HepG2 (cell line): Measurements from ENCODE around the gene MYL11. TPM values are rescaled to one million over a fixed set of nuclear protein-coding genes. Genes with fewer than 3 reads are reported as not detected.

ENCODE experiments used
- HDAC1 ChIP-seq: sonication (generic); formaldehyde crosslinking; IDR thresholded peaks from 2 replicates; pipeline ENCODE4 v1.5.1; 2020; ENCODE audit warnings: mild to moderate bottlenecking, missing genetic modification reagents
- KDM5B ChIP-seq: sonication (generic); formaldehyde crosslinking; IDR thresholded peaks from 2 replicates; pipeline ENCODE4 v1.4.0; 2020; ENCODE audit warnings: missing genetic modification reagents, mild to moderate bottlenecking, borderline replicate concordance
- KLF15 ChIP-seq: sonication (generic); formaldehyde crosslinking; IDR thresholded peaks from 2 replicates; pipeline ENCODE4 v1.8.1; 2023; ENCODE audit warnings: borderline replicate concordance, mild to moderate bottlenecking, inconsistent platforms, missing genetic modification reagents, mixed read lengths
- NKX3-1 ChIP-seq: sonication (generic); formaldehyde crosslinking; IDR thresholded peaks from 2 replicates; pipeline ENCODE4 v1.5.0; 2020; ENCODE audit warnings: missing genetic modification reagents
- PCBP1 ChIP-seq: fragments of 200-400 bp; formaldehyde crosslinking; IDR thresholded peaks from 2 replicates; pipeline ENCODE4 v1.6.1; 2017; ENCODE audit warnings: mild to moderate bottlenecking, low read depth, low read length, borderline replicate concordance
- PLRG1 ChIP-seq: fragments of 450-650 bp; conservative IDR thresholded peaks from 2 replicates; pipeline ENCODE4 v1.6.1; 2016
- SAFB2 ChIP-seq: sonication (generic); formaldehyde crosslinking; IDR thresholded peaks from 2 replicates; pipeline ENCODE4 v1.5.1; 2020; ENCODE audit warnings: missing genetic modification reagents, low read depth, mild to moderate bottlenecking, borderline replicate concordance
- SOX5 ChIP-seq: IDR thresholded peaks from 2 replicates; pipeline ENCODE4 v1.6.1; 2016; ENCODE audit warnings: borderline replicate concordance
- TBL1XR1 ChIP-seq: fragments of 150-350 bp; IDR thresholded peaks from 2 replicates; pipeline ENCODE4 v1.6.1; 2014; ENCODE audit warnings: borderline replicate concordance, low read length; ENCODE audit not compliant: partially characterized antibody
- ZBTB42 ChIP-seq: sonication (generic); formaldehyde crosslinking; IDR thresholded peaks from 2 replicates; pipeline ENCODE4 v1.5.0; 2020; ENCODE audit warnings: mild to moderate bottlenecking, missing genetic modification reagents
- ZIK1 ChIP-seq: sonication (generic); formaldehyde crosslinking; IDR thresholded peaks from 2 replicates; pipeline ENCODE4 v1.5.0; 2020; ENCODE audit warnings: mild to moderate bottlenecking, low read depth, missing genetic modification reagents, borderline replicate concordance
- ZNF3 ChIP-seq: IDR thresholded peaks from 2 replicates; pipeline ENCODE4 v1.7.0; 2017; ENCODE audit warnings: inconsistent platforms
- ZNF430 ChIP-seq: sonication (generic); formaldehyde crosslinking; IDR thresholded peaks from 2 replicates; pipeline ENCODE4 v1.9.0; 2021; ENCODE audit warnings: mild to moderate bottlenecking, missing genetic modification reagents
- polyA plus RNA-seq, 8 experiments: library from polyadenylated mRNA; depleted of rRNA in 3 of 8; stranded (reverse) in 7 of 8; unstranded in 1 of 8; fragments of >200 nt; fragmentation: Illumina TruSeq in 4 of 8; extraction: Trizol in 4 of 8; gene quantifications; 2 replicates each; pipeline versions ENCODE4 v1.2.1 to v1.2.3, GENCODE V29; 2011 to 2016; ENCODE audit warnings: low read depth in 4 of 8, missing spikeins in 1 of 8, mixed read lengths in 1 of 8; ENCODE audit not compliant: insufficient read depth in 1 of 8
- total RNA-seq, 5 experiments: library from RNA; depleted of rRNA; stranded (reverse); fragments of >200 nt; fragmentation: Illumina TruSeq; extraction: Trizol; gene quantifications; 2 replicates each; pipeline ENCODE4 v1.2.3, GENCODE V29; 2016; ENCODE audit warnings: low read depth in 1 of 5
- TF ChIP-seq, protein P1 (sequence below): fragments of 450-650 bp; IDR thresholded peaks from 2 replicates; pipeline ENCODE4 v1.6.1; 2017
- TF ChIP-seq, protein P2 (sequence below): sonication (generic); formaldehyde crosslinking; IDR thresholded peaks from 2 replicates; pipeline ENCODE4 v1.4.0; 2020; ENCODE audit warnings: mild to moderate bottlenecking, missing genetic modification reagents
- TF ChIP-seq, protein P3 (sequence below): sonication (generic); formaldehyde crosslinking; IDR thresholded peaks from 2 replicates; pipeline ENCODE4 v1.8.0; 2022; ENCODE audit warnings: missing genetic modification reagents, mild to moderate bottlenecking, borderline replicate concordance
- TF ChIP-seq, protein P4 (sequence below): sonication (generic); formaldehyde crosslinking; IDR thresholded peaks from 2 replicates; pipeline ENCODE4 v1.4.0; 2020; ENCODE audit warnings: missing genetic modification reagents
- TF ChIP-seq, protein P5 (sequence below): sonication (generic); formaldehyde crosslinking; IDR thresholded peaks from 2 replicates; pipeline ENCODE4 v1.4.0; 2020; ENCODE audit warnings: mild to moderate bottlenecking, missing genetic modification reagents
- TF ChIP-seq, protein P6 (sequence below): sonication (generic); formaldehyde crosslinking; IDR thresholded peaks from 2 replicates; pipeline ENCODE4 v1.5.1; 2020; ENCODE audit warnings: mild to moderate bottlenecking, missing genetic modification reagents, moderate library complexity
- TF ChIP-seq, protein P7 (sequence below): sonication (generic); formaldehyde crosslinking; IDR thresholded peaks from 2 replicates; pipeline ENCODE4 v1.8.0; 2022; ENCODE audit warnings: mild to moderate bottlenecking, missing genetic modification reagents; ENCODE audit not compliant: insufficient replicate concordance

The MYL11 gene
- total and polyA plus RNA-seq, 2 of the 13 experiments (the other 11 are each of a cell fraction or from before 2014, with no cell fraction given), result not detected

DNA sequence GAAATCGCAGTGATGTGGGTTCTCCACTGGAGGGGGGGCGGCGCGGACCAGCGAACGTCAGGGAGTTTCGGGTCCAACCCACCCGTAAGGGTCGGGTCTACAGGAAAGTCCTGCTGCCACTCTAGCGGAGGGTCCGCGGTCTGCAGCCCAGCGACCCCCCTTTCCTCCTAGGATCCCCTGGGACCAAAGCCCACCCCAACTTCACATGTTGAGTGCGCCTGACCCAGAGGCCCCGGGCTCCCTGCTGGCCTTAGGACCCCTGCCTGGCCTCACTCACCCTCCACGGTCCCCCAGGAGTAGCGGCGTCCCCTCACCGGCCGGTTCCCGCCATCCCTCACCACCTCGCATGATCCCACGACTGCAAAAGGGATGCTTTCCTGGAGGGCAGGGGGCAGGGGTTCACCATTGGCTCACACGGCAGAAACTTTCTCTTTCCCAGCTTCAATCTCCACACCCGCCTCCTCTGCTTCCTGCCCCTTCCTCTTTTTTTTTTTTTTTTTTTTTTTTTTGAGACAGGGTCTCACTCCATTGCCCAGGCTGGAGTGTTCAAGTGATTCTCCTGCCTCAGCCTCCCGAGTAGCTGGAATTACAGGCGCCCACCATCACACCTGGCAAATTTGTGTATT lies 4.7 kb downstream of the MYL11 start (continued):
- TF ChIP-seq PLRG1, result no peak
- TF ChIP-seq, protein P1, sequence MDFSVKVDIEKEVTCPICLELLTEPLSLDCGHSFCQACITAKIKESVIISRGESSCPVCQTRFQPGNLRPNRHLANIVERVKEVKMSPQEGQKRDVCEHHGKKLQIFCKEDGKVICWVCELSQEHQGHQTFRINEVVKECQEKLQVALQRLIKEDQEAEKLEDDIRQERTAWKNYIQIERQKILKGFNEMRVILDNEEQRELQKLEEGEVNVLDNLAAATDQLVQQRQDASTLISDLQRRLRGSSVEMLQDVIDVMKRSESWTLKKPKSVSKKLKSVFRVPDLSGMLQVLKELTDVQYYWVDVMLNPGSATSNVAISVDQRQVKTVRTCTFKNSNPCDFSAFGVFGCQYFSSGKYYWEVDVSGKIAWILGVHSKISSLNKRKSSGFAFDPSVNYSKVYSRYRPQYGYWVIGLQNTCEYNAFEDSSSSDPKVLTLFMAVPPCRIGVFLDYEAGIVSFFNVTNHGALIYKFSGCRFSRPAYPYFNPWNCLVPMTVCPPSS, result no peak
- TF ChIP-seq, protein P2, sequence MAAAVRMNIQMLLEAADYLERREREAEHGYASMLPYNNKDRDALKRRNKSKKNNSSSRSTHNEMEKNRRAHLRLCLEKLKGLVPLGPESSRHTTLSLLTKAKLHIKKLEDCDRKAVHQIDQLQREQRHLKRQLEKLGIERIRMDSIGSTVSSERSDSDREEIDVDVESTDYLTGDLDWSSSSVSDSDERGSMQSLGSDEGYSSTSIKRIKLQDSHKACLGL (CRISPR knock-in tag), result no peak
- no peak for TF ChIP-seq ZIK1
- 0 out of 2 replicates have a peak, but pooled peaks have one; percentile 3 for TF ChIP-seq PCBP1
- TF ChIP-seq NKX3-1 (CRISPR knock-in tag), result no peak
- 0 out of 2 replicates have a peak, but pooled peaks have one; percentile 35 for TF ChIP-seq SAFB2 (CRISPR knock-in tag)
- no peak for TF ChIP-seq SOX5 (CRISPR knock-in tag)
- TF ChIP-seq, protein P3, sequence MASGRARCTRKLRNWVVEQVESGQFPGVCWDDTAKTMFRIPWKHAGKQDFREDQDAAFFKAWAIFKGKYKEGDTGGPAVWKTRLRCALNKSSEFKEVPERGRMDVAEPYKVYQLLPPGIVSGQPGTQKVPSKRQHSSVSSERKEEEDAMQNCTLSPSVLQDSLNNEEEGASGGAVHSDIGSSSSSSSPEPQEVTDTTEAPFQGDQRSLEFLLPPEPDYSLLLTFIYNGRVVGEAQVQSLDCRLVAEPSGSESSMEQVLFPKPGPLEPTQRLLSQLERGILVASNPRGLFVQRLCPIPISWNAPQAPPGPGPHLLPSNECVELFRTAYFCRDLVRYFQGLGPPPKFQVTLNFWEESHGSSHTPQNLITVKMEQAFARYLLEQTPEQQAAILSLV (CRISPR knock-in tag), result no peak
- TF ChIP-seq, protein P4, sequence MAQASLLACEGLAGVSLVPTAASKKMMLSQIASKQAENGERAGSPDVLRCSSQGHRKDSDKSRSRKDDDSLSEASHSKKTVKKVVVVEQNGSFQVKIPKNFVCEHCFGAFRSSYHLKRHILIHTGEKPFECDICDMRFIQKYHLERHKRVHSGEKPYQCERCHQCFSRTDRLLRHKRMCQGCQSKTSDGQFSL (CRISPR knock-in tag), result peak; percentile 58; the same call in 1 of the 2 replicates
- TF ChIP-seq, protein P5, sequence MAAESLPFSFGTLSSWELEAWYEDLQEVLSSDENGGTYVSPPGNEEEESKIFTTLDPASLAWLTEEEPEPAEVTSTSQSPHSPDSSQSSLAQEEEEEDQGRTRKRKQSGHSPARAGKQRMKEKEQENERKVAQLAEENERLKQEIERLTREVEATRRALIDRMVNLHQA (CRISPR knock-in tag), result no peak
- no peak; the same call in 1 of the 2 replicates for TF ChIP-seq HDAC1
- no peak for TF ChIP-seq TBL1XR1
- TF ChIP-seq, protein P6, sequence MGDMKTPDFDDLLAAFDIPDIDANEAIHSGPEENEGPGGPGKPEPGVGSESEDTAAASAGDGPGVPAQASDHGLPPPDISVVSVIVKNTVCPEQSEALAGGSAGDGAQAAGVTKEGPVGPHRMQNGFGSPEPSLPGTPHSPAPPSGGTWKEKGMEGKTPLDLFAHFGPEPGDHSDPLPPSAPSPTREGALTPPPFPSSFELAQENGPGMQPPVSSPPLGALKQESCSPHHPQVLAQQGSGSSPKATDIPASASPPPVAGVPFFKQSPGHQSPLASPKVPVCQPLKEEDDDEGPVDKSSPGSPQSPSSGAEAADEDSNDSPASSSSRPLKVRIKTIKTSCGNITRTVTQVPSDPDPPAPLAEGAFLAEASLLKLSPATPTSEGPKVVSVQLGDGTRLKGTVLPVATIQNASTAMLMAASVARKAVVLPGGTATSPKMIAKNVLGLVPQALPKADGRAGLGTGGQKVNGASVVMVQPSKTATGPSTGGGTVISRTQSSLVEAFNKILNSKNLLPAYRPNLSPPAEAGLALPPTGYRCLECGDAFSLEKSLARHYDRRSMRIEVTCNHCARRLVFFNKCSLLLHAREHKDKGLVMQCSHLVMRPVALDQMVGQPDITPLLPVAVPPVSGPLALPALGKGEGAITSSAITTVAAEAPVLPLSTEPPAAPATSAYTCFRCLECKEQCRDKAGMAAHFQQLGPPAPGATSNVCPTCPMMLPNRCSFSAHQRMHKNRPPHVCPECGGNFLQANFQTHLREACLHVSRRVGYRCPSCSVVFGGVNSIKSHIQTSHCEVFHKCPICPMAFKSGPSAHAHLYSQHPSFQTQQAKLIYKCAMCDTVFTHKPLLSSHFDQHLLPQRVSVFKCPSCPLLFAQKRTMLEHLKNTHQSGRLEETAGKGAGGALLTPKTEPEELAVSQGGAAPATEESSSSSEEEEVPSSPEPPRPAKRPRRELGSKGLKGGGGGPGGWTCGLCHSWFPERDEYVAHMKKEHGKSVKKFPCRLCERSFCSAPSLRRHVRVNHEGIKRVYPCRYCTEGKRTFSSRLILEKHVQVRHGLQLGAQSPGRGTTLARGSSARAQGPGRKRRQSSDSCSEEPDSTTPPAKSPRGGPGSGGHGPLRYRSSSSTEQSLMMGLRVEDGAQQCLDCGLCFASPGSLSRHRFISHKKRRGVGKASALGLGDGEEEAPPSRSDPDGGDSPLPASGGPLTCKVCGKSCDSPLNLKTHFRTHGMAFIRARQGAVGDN, result no peak
- TF ChIP-seq, protein P7, sequence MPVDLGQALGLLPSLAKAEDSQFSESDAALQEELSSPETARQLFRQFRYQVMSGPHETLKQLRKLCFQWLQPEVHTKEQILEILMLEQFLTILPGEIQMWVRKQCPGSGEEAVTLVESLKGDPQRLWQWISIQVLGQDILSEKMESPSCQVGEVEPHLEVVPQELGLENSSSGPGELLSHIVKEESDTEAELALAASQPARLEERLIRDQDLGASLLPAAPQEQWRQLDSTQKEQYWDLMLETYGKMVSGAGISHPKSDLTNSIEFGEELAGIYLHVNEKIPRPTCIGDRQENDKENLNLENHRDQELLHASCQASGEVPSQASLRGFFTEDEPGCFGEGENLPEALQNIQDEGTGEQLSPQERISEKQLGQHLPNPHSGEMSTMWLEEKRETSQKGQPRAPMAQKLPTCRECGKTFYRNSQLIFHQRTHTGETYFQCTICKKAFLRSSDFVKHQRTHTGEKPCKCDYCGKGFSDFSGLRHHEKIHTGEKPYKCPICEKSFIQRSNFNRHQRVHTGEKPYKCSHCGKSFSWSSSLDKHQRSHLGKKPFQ (CRISPR knock-in tag), result peak; percentile 2
- no peak for TF ChIP-seq ZBTB42
- no peak for TF ChIP-seq ZNF3
- TF ChIP-seq ZNF430, result no peak
- 0 out of 2 replicates have a peak, but pooled peaks have one; percentile 3 for TF ChIP-seq KDM5B
- TF ChIP-seq KLF15, result no peak
